Hepatocyte (in vitro differentiated cells): ENCODE results near the gene HEBP2. TPM values are rescaled to one million over a fixed set of nuclear protein-coding genes. Genes with fewer than 3 reads are reported as not detected.

Experiments
- DNase-seq: peaks from one replicate; pipeline ENCODE4 v3.0.0-alpha.2; 2016; ENCODE audit warnings: low spot score
- H2AFZ ChIP-seq: fragments of 200-600 bp; sonication (generic); 2 replicates; pipeline ENCODE4 v1.6.0; 2016; ENCODE audit warnings: antibody characterized with exemption, mild to moderate bottlenecking
- H3K27ac ChIP-seq: fragments of 200-600 bp; sonication (generic); 2 replicates; pipeline ENCODE4 v1.5.1; 2016; ENCODE audit warnings: mild to moderate bottlenecking
- H3K27me3 ChIP-seq: fragments of 200-600 bp; sonication (generic); 2 replicates; pipeline ENCODE4 v1.6.1; 2016
- H3K36me3 ChIP-seq: fragments of 200-600 bp; sonication (generic); replicated peaks from 2 replicates; pipeline ENCODE4 v1.5.1; 2016; ENCODE audit warnings: low read depth; ENCODE audit not compliant: insufficient read depth
- H3K4me1 ChIP-seq: fragments of 200-600 bp; sonication (generic); 2 replicates; pipeline ENCODE4 v1.5.1; 2016; ENCODE audit warnings: mild to moderate bottlenecking, moderate library complexity; ENCODE audit not compliant: insufficient read depth
- H3K4me2 ChIP-seq: fragments of 200-600 bp; sonication (generic); 2 replicates; pipeline ENCODE4 v1.6.0; 2016
- H3K4me3 ChIP-seq: fragments of 200-600 bp; sonication (generic); 2 replicates; pipeline ENCODE4 v1.5.1; 2016; ENCODE audit warnings: mild to moderate bottlenecking
- H3K79me2 ChIP-seq: fragments of 200-600 bp; sonication (generic); 2 replicates; pipeline ENCODE4 v1.6.0; 2017; ENCODE audit warnings: mild to moderate bottlenecking
- H3K9me2 ChIP-seq: fragments of 200-600 bp; sonication (generic); replicated peaks from 2 replicates; pipeline ENCODE4 v1.6.0; 2017; ENCODE audit warnings: mild to moderate bottlenecking; ENCODE audit not compliant: insufficient read depth
- H3K9me3 ChIP-seq: fragments of 200-600 bp; sonication (generic); 2 replicates; pipeline ENCODE4 v1.5.1; 2016; ENCODE audit warnings: low read depth, mild to moderate bottlenecking
- H4K20me1 ChIP-seq: fragments of 200-600 bp; sonication (generic); 2 replicates; pipeline ENCODE4 v1.6.0; 2016; ENCODE audit warnings: mild to moderate bottlenecking; ENCODE audit not compliant: insufficient read depth, poor library complexity, severe bottlenecking
- EZH2 ChIP-seq: fragments of 200-600 bp; sonication (generic); IDR thresholded peaks from 2 replicates; pipeline ENCODE4 v1.6.1; 2016; ENCODE audit warnings: antibody characterized with exemption, mild to moderate bottlenecking, borderline replicate concordance
- EZH2phosphoT487 ChIP-seq: fragments of 200-600 bp; sonication (generic); IDR thresholded peaks from one replicate; pipeline ENCODE4 v1.6.1; 2018; ENCODE audit warnings: antibody characterized with exemption, mild to moderate bottlenecking, low read depth, moderate library complexity; ENCODE audit not compliant: unreplicated experiment, severe bottlenecking
- whole genome bisulfite sequencing: methylation state at CpG from one replicate; pipeline ENCODE4 v1.1.6; 2016; ENCODE audit warnings: low lambda C conversion rate; ENCODE audit errors: missing lambda C conversion rate; 5-methylcytosine and 5-hydroxymethylcytosine counted together
- microRNA-seq: library from miRNA; unstranded; fragments of <30 nt; microRNA quantifications from one replicate; pipeline ENCODE4, GENCODE V29; 2017
- polyA plus RNA-seq: library from polyadenylated mRNA; unstranded; fragments of >200 nt; fragmentation: Nextera tagmentation; extraction: Ambion mirVana; gene quantifications from 2 replicates; pipeline ENCODE4 v1.2.1, GENCODE V29; 2016
- small RNA-seq: library from RNA; depleted of rRNA; stranded (forward); fragments of <200 nt; gene quantifications from one replicate; pipeline ENCODE3, GENCODE V24; 2014
- total RNA-seq: library from RNA; depleted of rRNA; stranded (reverse); fragments of >200 nt; gene quantifications from 2 replicates; pipeline ENCODE4 v1.2.3, GENCODE V29; 2014
- TF ChIP-seq, protein P1 (sequence below): fragments of 200-600 bp; sonication (generic); IDR thresholded peaks from 2 replicates; pipeline ENCODE4 v1.5.1; 2016; ENCODE audit warnings: antibody characterized with exemption, mild to moderate bottlenecking; ENCODE audit not compliant: poor library complexity

The HEBP2 gene
- total and polyA plus RNA-seq, 2 experiments from 2014 or later = 21.6 to 79.0 TPM

- Histone ChIP-seq H3K27ac (peak overlapping the region; percentile 27), H3K9me3 (no peaks in the 10 kb centered on the region), H2AFZ (no peak overlapping the region), H3K4me3 (no peak overlapping the region), H3K79me2 (peaks cover 66% of the 10 kb centered on the region), H3K27me3 (no peaks in the 10 kb centered on the region), H3K36me3 (no peaks in the 10 kb centered on the region), H3K4me1 (peaks cover 7% of the 10 kb centered on the region), H3K9me2 (no peaks in the 10 kb centered on the region), H3K4me2 (no peak overlapping the region), H4K20me1 (peaks cover under 1% of the 10 kb centered on the region)
- WGBS = 89% methylated on average over 9 of the region's 9 CpGs
- TF ChIP-seq, protein P1, sequence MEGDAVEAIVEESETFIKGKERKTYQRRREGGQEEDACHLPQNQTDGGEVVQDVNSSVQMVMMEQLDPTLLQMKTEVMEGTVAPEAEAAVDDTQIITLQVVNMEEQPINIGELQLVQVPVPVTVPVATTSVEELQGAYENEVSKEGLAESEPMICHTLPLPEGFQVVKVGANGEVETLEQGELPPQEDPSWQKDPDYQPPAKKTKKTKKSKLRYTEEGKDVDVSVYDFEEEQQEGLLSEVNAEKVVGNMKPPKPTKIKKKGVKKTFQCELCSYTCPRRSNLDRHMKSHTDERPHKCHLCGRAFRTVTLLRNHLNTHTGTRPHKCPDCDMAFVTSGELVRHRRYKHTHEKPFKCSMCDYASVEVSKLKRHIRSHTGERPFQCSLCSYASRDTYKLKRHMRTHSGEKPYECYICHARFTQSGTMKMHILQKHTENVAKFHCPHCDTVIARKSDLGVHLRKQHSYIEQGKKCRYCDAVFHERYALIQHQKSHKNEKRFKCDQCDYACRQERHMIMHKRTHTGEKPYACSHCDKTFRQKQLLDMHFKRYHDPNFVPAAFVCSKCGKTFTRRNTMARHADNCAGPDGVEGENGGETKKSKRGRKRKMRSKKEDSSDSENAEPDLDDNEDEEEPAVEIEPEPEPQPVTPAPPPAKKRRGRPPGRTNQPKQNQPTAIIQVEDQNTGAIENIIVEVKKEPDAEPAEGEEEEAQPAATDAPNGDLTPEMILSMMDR = no peak
- TF ChIP-seq EZH2 (no peak), EZH2phosphoT487 (no peak)
- DNase-seq = no peak
These were observed 64.4 kb downstream of the HEBP2 start for GRCh38 chr6:138468320-138469015.

Small RNA genes within 50 kb of the gene (microRNA-seq; reads per million reads assigned to microRNA genes)
- gene MIR3145 = 14.3 reads per million, percentile 31 among the genes with 10 or more reads in this experiment

Small RNA genes within 50 kb of the gene (small RNA-seq; reads per million reads assigned to genes)
- gene AL031003.1 = not detected
- gene AL391669.1 = not detected
- 0.31 reads per million, percentile 8 among the genes with 10 or more reads in this experiment for gene MIR3145

Other genes starting within 250 kb of the HEBP2 start
- gene ARFGEF3, start 242.3 kb upstream of the HEBP2 start, total RNA-seq = 3.9 and 4.1 TPM in 2 replicates
- gene ARFGEF3, start 242.3 kb upstream of the HEBP2 start, polyA plus RNA-seq = 0.83 and 1.1 TPM in 2 replicates
- gene PBOV1, start 185.7 kb upstream of the HEBP2 start, total RNA-seq = not detected in 2 replicates
- gene PBOV1, start 185.7 kb upstream of the HEBP2 start, polyA plus RNA-seq = not detected in 2 replicates
- gene SMIM28, start 26.3 kb upstream of the HEBP2 start, total RNA-seq = not detected in 2 replicates
- not detected in 2 replicates for gene SMIM28, start 26.3 kb upstream of the HEBP2 start, polyA plus RNA-seq
- gene NHSL1, start 95.3 kb downstream of the HEBP2 start, total RNA-seq = 58.0 and 58.3 TPM in 2 replicates
- gene NHSL1, start 95.3 kb downstream of the HEBP2 start, polyA plus RNA-seq = 39.0 and 43.7 TPM in 2 replicates